Fibroblast of skin of right quadriceps (primary cell): ENCODE measurements around the gene RARA.

Experiments
- DNase-seq: peaks from one replicate; pipeline ENCODE4 v3.0.0-alpha.2; 2013

RARA gene

GRCh38 chr17:40317345-40317873, 8.4 kb downstream of the RARA start:
- DNase-seq: peak; percentile 76

- peak; percentile 97 for DNase-seq
Observed at GRCh38 chr17:40317880-40318829, 9.2 kb downstream of the RARA start.

GRCh38 chr17:40318830-40319391, 9.9 kb downstream of the RARA start:
- no peak for DNase-seq

GRCh38 chr17:40319651-40320540, 10.9 kb downstream of the RARA start:
- DNase-seq: no peak

- DNase-seq: peak; percentile 80
Observed at GRCh38 chr17:40320756-40321523, 12.0 kb downstream of the RARA start.

GRCh38 chr17:40321524-40321929, 12.5 kb downstream of the RARA start:
- no peak for DNase-seq

GRCh38 chr17:40321961-40322357, 13.0 kb downstream of the RARA start:
- DNase-seq: no peak

GRCh38 chr17:40322358-40323315, 13.7 kb downstream of the RARA start:
- peak; percentile 85 for DNase-seq

- DNase-seq: peak; percentile 73
Observed at GRCh38 chr17:40323391-40324381, 14.7 kb downstream of the RARA start.

GRCh38 chr17:40325156-40326013, 16.4 kb downstream of the RARA start:
- DNase-seq: no peak

GRCh38 chr17:40326014-40326831, 17.2 kb downstream of the RARA start:
- DNase-seq: no peak

GRCh38 chr17:40326832-40327199, 17.8 kb downstream of the RARA start:
- DNase-seq: no peak

GRCh38 chr17:40327244-40327729, 18.3 kb downstream of the RARA start:
- DNase-seq: no peak

GRCh38 chr17:40327735-40328385, 18.9 kb downstream of the RARA start:
- DNase-seq: no peak

- DNase-seq: peak; percentile 49
Observed at GRCh38 chr17:40328386-40328766, 19.4 kb downstream of the RARA start.

- DNase-seq: no peak
Observed at GRCh38 chr17:40329839-40330794, 21.1 kb downstream of the RARA start.
